ENCODE results near the gene CASP10. TPM values are rescaled to one million over a fixed set of nuclear protein-coding genes. Genes with fewer than 3 reads are reported as not detected.

Gene CASP10
- total RNA-seq, 3 donors from 2014 or later = 3.4 to 4.8 (median 4.4) TPM

Other genes starting within 250 kb of the CASP10 start
- gene ORC2, start 219.5 kb upstream of the CASP10 start, total RNA-seq = 10 to 100 TPM; 42.7 to 52.4 (median 45.9) TPM
- gene HYCC2, start 111.5 kb upstream of the CASP10 start, total RNA-seq = 10 to 100 TPM; 27.2 to 33.3 (median 27.7) TPM
- gene NDUFB3, start 111.1 kb upstream of the CASP10 start, total RNA-seq = 100 to 1,000 TPM; 113 to 124 (median 121) TPM
- gene CFLAR, start 67.0 kb upstream of the CASP10 start, total RNA-seq = 100 to 1,000 TPM; 279 to 340 (median 291) TPM
- 10 to 100 TPM; 31.6 to 45.8 (median 36.9) TPM for gene CASP8, start 77.4 kb downstream of the CASP10 start, total RNA-seq
- 1 to 10 TPM in 1 of 3 donors, under 1 TPM in 2; 0.63 to 1.5 (median 0.87) TPM for gene FLACC1, start 174.2 kb downstream of the CASP10 start, total RNA-seq

Data from activated T-cell treated with anti-CD3 and anti-CD28 coated beads, Interleukin-2, amount 50 U/mL, for 4 hours (primary cell).